ENCODE measurements around the gene BRD4.

The BRD4 gene

GRCh38 chr19:15235781-15236180, 96.6 kb downstream of the BRD4 start:
- DNase-seq (ENCODE audit: low spot score in 2 of 2): no peak
- H3K36me3 ChIP-seq (replicated peaks): peaks cover 44% of the 10 kb centered on the region
- no peaks in the 10 kb centered on the region for H3K4me1 ChIP-seq
- H3K27me3 ChIP-seq (ENCODE audit: low read depth): no peaks in the 10 kb centered on the region
- no peak overlapping the region for H3K4me3 ChIP-seq
- in situ Hi-C loops (cut with MboI; ENCODE audit: low sequenced_read_pairs): no loop called here
- H3K9me3 ChIP-seq: no peaks in the 10 kb centered on the region

GRCh38 chr19:15234431-15235130, 97.8 kb downstream of the BRD4 start:
- no peak for DNase-seq (ENCODE audit: low spot score in 2 of 2)
- Histone ChIP-seq H3K27me3 (ENCODE audit: low read depth) (no peaks in the 10 kb centered on the region), H3K4me3 (no peak overlapping the region), H3K36me3 (replicated peaks) (peaks cover 32% of the 10 kb centered on the region), H3K9me3 (no peaks in the 10 kb centered on the region), H3K4me1 (no peaks in the 10 kb centered on the region)
- in situ Hi-C loops (cut with MboI; ENCODE audit: low sequenced_read_pairs): no loop called here

- in situ Hi-C loops (cut with MboI; ENCODE audit: low sequenced_read_pairs): no loop called here
- no peaks in the 10 kb centered on the region for H3K27me3 ChIP-seq (ENCODE audit: low read depth)
- no peak for DNase-seq (ENCODE audit: low spot score in 2 of 2)
- no peak overlapping the region for H3K4me3 ChIP-seq
- peaks cover 9% of the 10 kb centered on the region for H3K36me3 ChIP-seq (replicated peaks)
- no peaks in the 10 kb centered on the region for H3K4me1 ChIP-seq
- no peaks in the 10 kb centered on the region for H3K9me3 ChIP-seq
These were observed 101.1 kb downstream of the BRD4 start for GRCh38 chr19:15231271-15231670.

GRCh38 chr19:15227261-15227660, 105.1 kb downstream of the BRD4 start:
- no peaks in the 10 kb centered on the region for H3K9me3 ChIP-seq
- in situ Hi-C loops (cut with MboI; ENCODE audit: low sequenced_read_pairs): no loop called here
- H3K36me3 ChIP-seq (replicated peaks): no peaks in the 10 kb centered on the region
- no peak for DNase-seq (ENCODE audit: low spot score in 2 of 2)
- no peak overlapping the region for H3K4me3 ChIP-seq
- H3K27me3 ChIP-seq (ENCODE audit: low read depth): no peaks in the 10 kb centered on the region
- H3K4me1 ChIP-seq: peaks cover 9% of the 10 kb centered on the region

GRCh38 chr19:15225760-15226159, 106.6 kb downstream of the BRD4 start:
- DNase-seq (ENCODE audit: low spot score in 2 of 2): no peak

GRCh38 chr19:15223649-15224361, 108.5 kb downstream of the BRD4 start:
- Histone ChIP-seq H3K27me3 (ENCODE audit: low read depth) (no peaks in the 10 kb centered on the region), H3K4me1 (peaks cover 9% of the 10 kb centered on the region), H3K36me3 (replicated peaks) (no peaks in the 10 kb centered on the region), H3K4me3 (peak overlapping the region; percentile 46), H3K9me3 (no peaks in the 10 kb centered on the region)
- in situ Hi-C loops (cut with MboI; ENCODE audit: low sequenced_read_pairs): no loop called here
- DNase-seq (ENCODE audit: low spot score in 2 of 2): no peak

More at GRCh38 chr19:15225760-15226159, 106.6 kb downstream of the BRD4 start:
- Histone ChIP-seq H3K27me3 (ENCODE audit: low read depth) (no peaks in the 10 kb centered on the region), H3K9me3 (no peaks in the 10 kb centered on the region), H3K36me3 (replicated peaks) (no peaks in the 10 kb centered on the region), H3K4me3 (no peak overlapping the region), H3K4me1 (peaks cover 9% of the 10 kb centered on the region)
- in situ Hi-C loops (cut with MboI; ENCODE audit: low sequenced_read_pairs): no loop called here

- in situ Hi-C loops (cut with MboI; ENCODE audit: low sequenced_read_pairs): no loop called here
- Histone ChIP-seq H3K4me1 (peaks cover 9% of the 10 kb centered on the region), H3K9me3 (no peaks in the 10 kb centered on the region), H3K36me3 (replicated peaks) (no peaks in the 10 kb centered on the region), H3K4me3 (peak overlapping the region; percentile 46), H3K27me3 (ENCODE audit: low read depth) (no peaks in the 10 kb centered on the region)
- peak; percentile 94 to 96 for DNase-seq (ENCODE audit: low spot score in 2 of 2)
These were observed 109.3 kb downstream of the BRD4 start for GRCh38 chr19:15222738-15223648.

GRCh38 chr19:15220833-15221232, 111.5 kb downstream of the BRD4 start:
- Histone ChIP-seq H3K27me3 (ENCODE audit: low read depth) (no peaks in the 10 kb centered on the region), H3K36me3 (replicated peaks) (no peaks in the 10 kb centered on the region), H3K9me3 (no peaks in the 10 kb centered on the region), H3K4me1 (peaks cover 9% of the 10 kb centered on the region), H3K4me3 (no peak overlapping the region)
- in situ Hi-C loops (cut with MboI; ENCODE audit: low sequenced_read_pairs): no loop called here
- no peak for DNase-seq (ENCODE audit: low spot score in 2 of 2)

- peaks cover 5% of the 10 kb centered on the region for H3K4me1 ChIP-seq
- no peaks in the 10 kb centered on the region for H3K9me3 ChIP-seq
- in situ Hi-C loops (cut with MboI; ENCODE audit: low sequenced_read_pairs): no loop called here
- no peak overlapping the region for H3K4me3 ChIP-seq
- H3K27me3 ChIP-seq (ENCODE audit: low read depth): no peaks in the 10 kb centered on the region
- no peak for DNase-seq (ENCODE audit: low spot score in 2 of 2)
- no peaks in the 10 kb centered on the region for H3K36me3 ChIP-seq (replicated peaks)
These were observed 113.8 kb downstream of the BRD4 start for GRCh38 chr19:15218501-15218900.

- in situ Hi-C loops (cut with MboI; ENCODE audit: low sequenced_read_pairs): no loop called here
- no peak overlapping the region for H3K4me3 ChIP-seq
- no peaks in the 10 kb centered on the region for H3K9me3 ChIP-seq
- no peaks in the 10 kb centered on the region for H3K36me3 ChIP-seq (replicated peaks)
- no peaks in the 10 kb centered on the region for H3K4me1 ChIP-seq
- no peak for DNase-seq (ENCODE audit: low spot score in 2 of 2)
- H3K27me3 ChIP-seq (ENCODE audit: low read depth): no peaks in the 10 kb centered on the region
These were observed 116.0 kb downstream of the BRD4 start for GRCh38 chr19:15216363-15216762.

- Histone ChIP-seq H3K36me3 (replicated peaks) (no peaks in the 10 kb centered on the region), H3K27me3 (ENCODE audit: low read depth) (no peaks in the 10 kb centered on the region), H3K9me3 (no peaks in the 10 kb centered on the region), H3K4me3 (no peak overlapping the region), H3K4me1 (no peaks in the 10 kb centered on the region)
- DNase-seq (ENCODE audit: low spot score in 2 of 2): no peak
- in situ Hi-C loops (cut with MboI; ENCODE audit: low sequenced_read_pairs): no loop called here
These were observed 118.5 kb downstream of the BRD4 start for GRCh38 chr19:15213715-15214381.

GRCh38 chr19:15212711-15213110, 119.6 kb downstream of the BRD4 start:
- H3K4me1 ChIP-seq: no peaks in the 10 kb centered on the region
- H3K27me3 ChIP-seq (ENCODE audit: low read depth): no peaks in the 10 kb centered on the region

GRCh38 chr19:15210323-15210781, 122.0 kb downstream of the BRD4 start:
- in situ Hi-C loops (cut with MboI; ENCODE audit: low sequenced_read_pairs): no loop called here
- Histone ChIP-seq H3K4me1 (no peaks in the 10 kb centered on the region), H3K36me3 (replicated peaks) (no peaks in the 10 kb centered on the region), H3K27me3 (ENCODE audit: low read depth) (no peaks in the 10 kb centered on the region), H3K4me3 (no peak overlapping the region), H3K9me3 (no peaks in the 10 kb centered on the region)
- no peak for DNase-seq (ENCODE audit: low spot score in 2 of 2)

More at GRCh38 chr19:15212711-15213110, 119.6 kb downstream of the BRD4 start:
- in situ Hi-C loops (cut with MboI; ENCODE audit: low sequenced_read_pairs): no loop called here
- Histone ChIP-seq H3K36me3 (replicated peaks) (no peaks in the 10 kb centered on the region), H3K9me3 (no peaks in the 10 kb centered on the region), H3K4me3 (no peak overlapping the region)
- DNase-seq (ENCODE audit: low spot score in 2 of 2): no peak

All from HAP-1 (cell line).